ENCODE results near the gene SRXN1. TPM values are rescaled to one million over a fixed set of nuclear protein-coding genes. Genes with fewer than 3 reads are reported as not detected.

Gene SRXN1
- polyA plus RNA-seq, 1 donor from 2014 or later = 6.9 TPM

DNA sequence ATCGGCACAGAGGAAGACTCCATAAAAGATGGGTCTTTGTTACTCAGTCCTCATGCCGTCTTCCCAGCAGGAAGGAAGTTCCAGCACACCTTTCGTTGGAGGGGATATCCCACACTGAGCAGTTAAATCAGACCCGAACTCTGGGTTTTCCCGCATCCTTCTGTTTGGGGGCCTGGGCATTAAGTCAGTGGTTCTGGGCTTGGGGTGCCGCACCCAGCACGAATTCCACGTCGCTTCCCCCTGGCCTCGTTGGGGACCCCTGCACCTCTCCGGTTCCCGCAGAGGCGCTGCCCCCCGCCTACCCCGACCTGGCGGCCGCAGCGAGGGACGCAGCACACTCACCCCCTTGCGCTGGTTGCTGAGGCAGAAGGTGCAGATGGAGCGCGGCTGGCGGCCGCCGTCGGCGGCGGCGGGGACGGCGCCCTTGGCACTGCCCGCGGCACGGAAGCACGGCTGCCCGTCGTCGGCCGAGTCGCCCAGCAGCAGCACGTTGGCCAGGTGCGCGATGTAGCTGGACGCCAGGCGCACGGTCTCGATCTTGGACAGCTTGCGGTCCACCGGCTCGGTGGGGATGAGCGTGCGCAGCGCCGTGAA, 43.5 kb downstream of the SRXN1 start:
- no peaks in the 10 kb centered on the region for H3K9me2 ChIP-seq (ENCODE audit: insufficient read depth, low read length)
- no peak overlapping the region for H3K9ac ChIP-seq (ENCODE audit: low read length)
- no peak overlapping the region for H2AFZ ChIP-seq (ENCODE audit: low read depth, low read length)
- no peaks in the 10 kb centered on the region for H3K9me3 ChIP-seq (ENCODE audit: low read length)
- no peaks in the 10 kb centered on the region for H4K20me1 ChIP-seq (ENCODE audit: insufficient read depth)
- peak overlapping the region; percentile 28 for H3K4me3 ChIP-seq (ENCODE audit: low read length)
- no peaks in the 10 kb centered on the region for H3F3A ChIP-seq (ENCODE audit: insufficient read depth, low read length, poor library complexity, severe bottlenecking)
- no peak for TF ChIP-seq MXI1 (conservative IDR thresholded peaks at IDR 0.05; ENCODE audit: poor library complexity, severe bottlenecking)
- TF ChIP-seq, protein P1, sequence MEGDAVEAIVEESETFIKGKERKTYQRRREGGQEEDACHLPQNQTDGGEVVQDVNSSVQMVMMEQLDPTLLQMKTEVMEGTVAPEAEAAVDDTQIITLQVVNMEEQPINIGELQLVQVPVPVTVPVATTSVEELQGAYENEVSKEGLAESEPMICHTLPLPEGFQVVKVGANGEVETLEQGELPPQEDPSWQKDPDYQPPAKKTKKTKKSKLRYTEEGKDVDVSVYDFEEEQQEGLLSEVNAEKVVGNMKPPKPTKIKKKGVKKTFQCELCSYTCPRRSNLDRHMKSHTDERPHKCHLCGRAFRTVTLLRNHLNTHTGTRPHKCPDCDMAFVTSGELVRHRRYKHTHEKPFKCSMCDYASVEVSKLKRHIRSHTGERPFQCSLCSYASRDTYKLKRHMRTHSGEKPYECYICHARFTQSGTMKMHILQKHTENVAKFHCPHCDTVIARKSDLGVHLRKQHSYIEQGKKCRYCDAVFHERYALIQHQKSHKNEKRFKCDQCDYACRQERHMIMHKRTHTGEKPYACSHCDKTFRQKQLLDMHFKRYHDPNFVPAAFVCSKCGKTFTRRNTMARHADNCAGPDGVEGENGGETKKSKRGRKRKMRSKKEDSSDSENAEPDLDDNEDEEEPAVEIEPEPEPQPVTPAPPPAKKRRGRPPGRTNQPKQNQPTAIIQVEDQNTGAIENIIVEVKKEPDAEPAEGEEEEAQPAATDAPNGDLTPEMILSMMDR (IDR thresholded peaks at IDR 0.05; ENCODE audit: poor library complexity, severe bottlenecking) = no peak
- TF ChIP-seq EZH2 (IDR thresholded peaks at IDR 0.05; ENCODE audit: borderline replicate concordance, insufficient read depth, low read length, poor library complexity, severe bottlenecking) = no peak
- no peak for TF ChIP-seq SMC3 (conservative IDR thresholded peaks at IDR 0.05; ENCODE audit: poor library complexity)
- TF ChIP-seq EP300 (conservative IDR thresholded peaks at IDR 0.05; ENCODE audit: poor library complexity, severe bottlenecking) = no peak
- TF ChIP-seq TAF1 (IDR thresholded peaks at IDR 0.05; ENCODE audit: low read depth) = no peak
- TF ChIP-seq, protein P2, sequence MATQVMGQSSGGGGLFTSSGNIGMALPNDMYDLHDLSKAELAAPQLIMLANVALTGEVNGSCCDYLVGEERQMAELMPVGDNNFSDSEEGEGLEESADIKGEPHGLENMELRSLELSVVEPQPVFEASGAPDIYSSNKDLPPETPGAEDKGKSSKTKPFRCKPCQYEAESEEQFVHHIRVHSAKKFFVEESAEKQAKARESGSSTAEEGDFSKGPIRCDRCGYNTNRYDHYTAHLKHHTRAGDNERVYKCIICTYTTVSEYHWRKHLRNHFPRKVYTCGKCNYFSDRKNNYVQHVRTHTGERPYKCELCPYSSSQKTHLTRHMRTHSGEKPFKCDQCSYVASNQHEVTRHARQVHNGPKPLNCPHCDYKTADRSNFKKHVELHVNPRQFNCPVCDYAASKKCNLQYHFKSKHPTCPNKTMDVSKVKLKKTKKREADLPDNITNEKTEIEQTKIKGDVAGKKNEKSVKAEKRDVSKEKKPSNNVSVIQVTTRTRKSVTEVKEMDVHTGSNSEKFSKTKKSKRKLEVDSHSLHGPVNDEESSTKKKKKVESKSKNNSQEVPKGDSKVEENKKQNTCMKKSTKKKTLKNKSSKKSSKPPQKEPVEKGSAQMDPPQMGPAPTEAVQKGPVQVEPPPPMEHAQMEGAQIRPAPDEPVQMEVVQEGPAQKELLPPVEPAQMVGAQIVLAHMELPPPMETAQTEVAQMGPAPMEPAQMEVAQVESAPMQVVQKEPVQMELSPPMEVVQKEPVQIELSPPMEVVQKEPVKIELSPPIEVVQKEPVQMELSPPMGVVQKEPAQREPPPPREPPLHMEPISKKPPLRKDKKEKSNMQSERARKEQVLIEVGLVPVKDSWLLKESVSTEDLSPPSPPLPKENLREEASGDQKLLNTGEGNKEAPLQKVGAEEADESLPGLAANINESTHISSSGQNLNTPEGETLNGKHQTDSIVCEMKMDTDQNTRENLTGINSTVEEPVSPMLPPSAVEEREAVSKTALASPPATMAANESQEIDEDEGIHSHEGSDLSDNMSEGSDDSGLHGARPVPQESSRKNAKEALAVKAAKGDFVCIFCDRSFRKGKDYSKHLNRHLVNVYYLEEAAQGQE (IDR thresholded peaks at IDR 0.05; ENCODE audit: borderline replicate concordance) = no peak
- H3K27me3 ChIP-seq (ENCODE audit: insufficient read depth, low read depth, low read length) = peaks cover 49% of the 10 kb centered on the region
- H3K79me2 ChIP-seq (replicated peaks; ENCODE audit: insufficient read depth, low read length) = no peaks in the 10 kb centered on the region
- H3K4me2 ChIP-seq (ENCODE audit: low read length) = no peak overlapping the region
- H3K36me3 ChIP-seq (ENCODE audit: insufficient read depth, low read length) = no peaks in the 10 kb centered on the region
- H3K27ac ChIP-seq (ENCODE audit: low read length) = no peak overlapping the region

DNA sequence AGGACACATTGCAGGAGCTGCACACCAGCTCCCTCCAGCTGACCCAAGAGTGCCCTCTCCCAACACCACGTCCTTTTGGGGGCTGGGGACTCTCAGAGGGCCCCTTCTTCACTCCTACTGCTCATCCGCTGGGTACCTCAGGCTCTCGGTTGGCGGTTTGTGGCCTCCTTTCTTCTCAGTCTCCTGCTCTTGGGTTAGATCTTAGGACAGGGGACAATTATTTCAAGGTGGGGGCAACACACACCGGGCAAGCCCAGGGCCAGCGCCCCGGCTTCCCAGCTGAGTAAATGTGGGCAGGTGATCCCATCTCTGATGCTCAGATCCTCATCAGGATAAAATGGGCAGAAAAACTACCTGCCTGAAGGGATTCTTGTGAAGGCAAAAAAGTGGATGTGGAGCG, 44.0 kb downstream of the SRXN1 start:
- no peaks in the 10 kb centered on the region for H3K36me3 ChIP-seq (ENCODE audit: insufficient read depth, low read length)
- H4K20me1 ChIP-seq (ENCODE audit: insufficient read depth) = no peaks in the 10 kb centered on the region
- H3K9me2 ChIP-seq (ENCODE audit: insufficient read depth, low read length) = no peaks in the 10 kb centered on the region
- no peaks in the 10 kb centered on the region for H3K79me2 ChIP-seq (replicated peaks; ENCODE audit: insufficient read depth, low read length)
- no peak overlapping the region for H3K4me2 ChIP-seq (ENCODE audit: low read length)
- no peaks in the 10 kb centered on the region for H3F3A ChIP-seq (ENCODE audit: insufficient read depth, low read length, poor library complexity, severe bottlenecking)
- H3K4me3 ChIP-seq (ENCODE audit: low read length) = no peak overlapping the region
- H3K27ac ChIP-seq (ENCODE audit: low read length) = no peak overlapping the region
- H3K9me3 ChIP-seq (ENCODE audit: low read length) = no peaks in the 10 kb centered on the region
- H3K9ac ChIP-seq (ENCODE audit: low read length) = no peak overlapping the region
- H3K27me3 ChIP-seq (ENCODE audit: insufficient read depth, low read depth, low read length) = peaks cover 49% of the 10 kb centered on the region
- no peak overlapping the region for H2AFZ ChIP-seq (ENCODE audit: low read depth, low read length)
- TF ChIP-seq, protein P2 (IDR thresholded peaks at IDR 0.05; ENCODE audit: borderline replicate concordance) = no peak
- TF ChIP-seq SMC3 (conservative IDR thresholded peaks at IDR 0.05; ENCODE audit: poor library complexity) = no peak
- TF ChIP-seq, protein P1 (IDR thresholded peaks at IDR 0.05; ENCODE audit: poor library complexity, severe bottlenecking) = no peak
- TF ChIP-seq POLR2AphosphoS5 (IDR thresholded peaks at IDR 0.05) = no peak
- TF ChIP-seq TAF1 (IDR thresholded peaks at IDR 0.05; ENCODE audit: low read depth) = no peak
- TF ChIP-seq RAD21 (conservative IDR thresholded peaks at IDR 0.05) = no peak
- TF ChIP-seq EZH2 (IDR thresholded peaks at IDR 0.05; ENCODE audit: borderline replicate concordance, insufficient read depth, low read length, poor library complexity, severe bottlenecking) = no peak
- no peak for TF ChIP-seq EP300 (conservative IDR thresholded peaks at IDR 0.05; ENCODE audit: poor library complexity, severe bottlenecking)
- TF ChIP-seq MXI1 (conservative IDR thresholded peaks at IDR 0.05; ENCODE audit: poor library complexity, severe bottlenecking) = no peak
